ENCODE data around the gene TLN1. TPM values are rescaled to one million over a fixed set of nuclear protein-coding genes. Genes with fewer than 3 reads are reported as not detected.

Gene TLN1
- total and polyA plus RNA-seq, 2 of the 8 experiments (the other 6 are each of a cell fraction or from before 2014, with no cell fraction given) = 28.1 to 90.1 TPM

DNA sequence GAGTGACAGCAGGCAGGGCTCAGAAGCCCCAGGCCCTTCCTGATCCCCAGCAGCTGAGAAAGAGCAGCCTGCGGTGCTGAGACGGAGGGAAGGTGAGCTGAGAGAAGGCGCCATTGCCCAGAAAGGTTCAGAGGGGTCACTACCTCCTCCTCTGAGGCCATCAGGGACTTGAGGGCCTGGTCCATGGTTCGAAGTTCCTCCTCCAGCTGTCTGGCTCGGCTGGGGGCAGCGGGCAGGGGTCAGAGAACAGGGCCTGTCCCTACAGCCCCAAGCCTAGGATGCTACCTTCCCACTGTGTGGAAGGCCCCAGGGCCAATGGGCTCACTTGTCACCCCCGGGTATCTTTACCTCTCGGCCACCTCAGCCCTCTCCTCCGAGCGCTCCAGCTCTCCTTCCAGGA is 47.1 kb downstream of the TLN1 start:
- ChIA-PET POLR2A (ENCODE audit: partially characterized antibody) (interaction anchor here (0.8 to 8.4 kb wide), 8 partner anchors 9 to 41 kb away, joined by 3 to 55 read pairs (median 6); partner anchors contain the start of genes ARHGEF39, CCDC107 and RMRP), CTCF (ENCODE audit: partially characterized antibody) (interaction anchor here (0.6 to 3.5 kb wide), 5 partner anchors 10 to 41 kb away, joined by 3 to 25 read pairs (median 7); no protein-coding TSS in a partner anchor)
- peaks cover 14 to 46% (median 33%) of the 10 kb centered on the region in 4 experiments for H3K36me3 ChIP-seq (ENCODE audit: control insufficient read depth in 2 of 4, insufficient read depth in 4 of 4, low read length in 3 of 4)

More for the DNA sequence above, 47.1 kb downstream of the TLN1 start:
- Histone ChIP-seq H3K4me2 (ENCODE audit: insufficient read depth in 1 of 2, low read depth in 2 of 2, low read length in 2 of 2) (no peak overlapping the region), H3K56ac (replicated peaks; ENCODE audit: insufficient read length, low read depth, low read length) (no peak overlapping the region), H2BK12ac (ENCODE audit: low read depth, low read length) (no peak overlapping the region), H3K79me1 (ENCODE audit: low read depth, low read length) (peaks cover 2% of the 10 kb centered on the region; the same call in 1 of the 2 replicates), H2BK20ac (ENCODE audit: low read length) (no peak overlapping the region), H4K5ac (ENCODE audit: insufficient read length, low read depth, low read length) (no peak overlapping the region), H3K18ac (ENCODE audit: extremely low read depth, low read length) (no peak overlapping the region), H2AK5ac (ENCODE audit: low read depth, low read length) (no peak overlapping the region), H4K20me1 (replicated peaks in 1 of 2; ENCODE audit: control insufficient read depth in 1 of 2, insufficient read depth in 2 of 2, low read length in 2 of 2) (peaks cover 10 to 12% of the 10 kb centered on the region in 2 experiments), H2BK120ac (replicated peaks; ENCODE audit: low read depth, low read length) (no peak overlapping the region), H3K4me1 (replicated peaks in 1 of 4; ENCODE audit: control insufficient read depth in 3 of 4, insufficient read depth in 4 of 4, low read length in 3 of 4) (peaks cover 6 to 22% (median 10%) of the 10 kb centered on the region in 4 experiments; a peak in 6 of 7 replicates), H3K27me3 (replicated peaks in 1 of 4; ENCODE audit: control insufficient read depth in 3 of 4, extremely low read depth in 1 of 4, insufficient read depth in 3 of 4, low read length in 3 of 4) (no peaks in the 10 kb centered on the region), H2BK5ac (ENCODE audit: low read depth, low read length) (no peak overlapping the region), H2AFZ (ENCODE audit: low read length) (no peak overlapping the region), H3K9me3 (ENCODE audit: insufficient read depth in 2 of 2, low read depth in 1 of 2, low read length in 1 of 2) (no peaks in the 10 kb centered on the region), H3K27ac (ENCODE audit: low read depth, low read length) (no peak overlapping the region), H3K23ac (ENCODE audit: insufficient read length) (no peak overlapping the region), H3K4ac (replicated peaks; ENCODE audit: insufficient read length, low read depth, low read length) (no peak overlapping the region), H3K4me3 (ENCODE audit: extremely low read depth in 1 of 4, insufficient read depth in 2 of 4, low read depth in 3 of 4, low read length in 4 of 4) (no peak overlapping the region), H2BK15ac (ENCODE audit: low read length) (no peak overlapping the region), H3K9ac (replicated peaks in 1 of 4; ENCODE audit: extremely low read depth in 1 of 4, low read depth in 3 of 4, low read length in 3 of 4) (no peak overlapping the region), H3K23me2 (ENCODE audit: low read depth, low read length) (peaks cover 5% of the 10 kb centered on the region; the same call in 1 of the 2 replicates), H3K14ac (ENCODE audit: insufficient read length) (no peak overlapping the region), H3K79me2 (ENCODE audit: control insufficient read depth in 1 of 2, insufficient read depth in 2 of 2, low read length in 2 of 2) (peaks cover 0 to 21% of the 10 kb centered on the region in 2 experiments; a peak in 2 of 4 replicates), H4K91ac (replicated peaks; ENCODE audit: insufficient read length, low read length) (no peak overlapping the region), H4K8ac (ENCODE audit: extremely low read depth, insufficient read depth, low read length) (no peak overlapping the region)
- no peak for DNase-seq (ENCODE audit: low read depth in 1 of 2, low spot score in 2 of 2)
- no peak for TF ChIP-seq PHF8 (conservative IDR thresholded peaks at IDR 0.05; ENCODE audit: low read depth, low read length)
- 0 out of 3 replicates have a peak, but pooled peaks of 1 of the 2 experiments have one; percentile 20 for TF ChIP-seq POLR2A (IDR thresholded peaks at IDR 0.05; ENCODE audit: control extremely low read depth in 1 of 2, low read depth in 2 of 2, low read length in 2 of 2)
- TF ChIP-seq ZNF274 (IDR thresholded peaks at IDR 0.05; ENCODE audit: borderline replicate concordance, extremely low read depth, low read length) = no peak
- TF ChIP-seq EGR1 (IDR thresholded peaks at IDR 0.05; ENCODE audit: borderline replicate concordance, low read depth, low read length) = no peak
- TF ChIP-seq SRF (IDR thresholded peaks at IDR 0.05; ENCODE audit: low read depth, low read length) = no peak
- 91% methylated on average over 10 of the region's 10 CpGs; no CpG with 5 or more reads in 1 of the 2 experiments for WGBS, 2 experiments (ENCODE audit: extremely low coverage in 1 of 2, insufficient coverage in 1 of 2, insufficient read length in 1 of 2, insufficient replicate concordance in 2 of 2, low coverage in 1 of 2, low lambda C conversion rate in 2 of 2, missing lambda C conversion rate in 1 of 2)
- no peak for FAIRE-seq
